HG02973 (cell line): ENCODE data around the gene MITF.

ENCODE experiments used
- ATAC-seq: cut with Tn5 transposase; IDR thresholded peaks from one replicate; pipeline ENCODE4 v1.9.1; 2021; ENCODE audit warnings: moderate library complexity; ENCODE audit not compliant: unreplicated experiment

MITF gene

GRCh38 chr3:69866988-69867720, 127.9 kb downstream of the MITF start:
- ATAC-seq, result no peak

- no peak for ATAC-seq
Measured at GRCh38 chr3:69867941-69868505, 128.8 kb downstream of the MITF start.

GRCh38 chr3:69868841-69869420, 129.7 kb downstream of the MITF start:
- ATAC-seq, result no peak

- no peak for ATAC-seq
Measured at GRCh38 chr3:69869643-69870042, 130.4 kb downstream of the MITF start.

- no peak for ATAC-seq
Measured at GRCh38 chr3:69871251-69871650, 132.0 kb downstream of the MITF start.

- no peak for ATAC-seq
Measured at GRCh38 chr3:69871868-69872267, 132.6 kb downstream of the MITF start.

GRCh38 chr3:69872783-69873378, 133.6 kb downstream of the MITF start:
- ATAC-seq, result no peak

GRCh38 chr3:69876073-69876472, 136.8 kb downstream of the MITF start:
- ATAC-seq, result no peak

- no peak for ATAC-seq
Measured at GRCh38 chr3:69878254-69878653, 139.0 kb downstream of the MITF start.

GRCh38 chr3:69879051-69879450, 139.8 kb downstream of the MITF start:
- ATAC-seq, result no peak

- ATAC-seq, result no peak
Measured at GRCh38 chr3:69880069-69880640, 140.9 kb downstream of the MITF start.

- ATAC-seq, result no peak
Measured at GRCh38 chr3:69881051-69881450, 141.8 kb downstream of the MITF start.

- ATAC-seq, result no peak
Measured at GRCh38 chr3:69881756-69882428, 142.6 kb downstream of the MITF start.

GRCh38 chr3:69882560-69882959, 143.3 kb downstream of the MITF start:
- no peak for ATAC-seq

GRCh38 chr3:69888040-69888942, 149.0 kb downstream of the MITF start:
- no peak for ATAC-seq

GRCh38 chr3:69888943-69889315, 149.7 kb downstream of the MITF start:
- ATAC-seq, result no peak

- no peak for ATAC-seq
Measured at GRCh38 chr3:69890084-69890483, 150.8 kb downstream of the MITF start.

- no peak for ATAC-seq
Measured at GRCh38 chr3:69890691-69891090, 151.4 kb downstream of the MITF start.

GRCh38 chr3:69892706-69893105, 153.4 kb downstream of the MITF start:
- no peak for ATAC-seq

- ATAC-seq, result no peak
Measured at GRCh38 chr3:69893274-69893673, 154.0 kb downstream of the MITF start.
